ENCODE measurements around the gene MAP3K14. TPM values are rescaled to one million over a fixed set of nuclear protein-coding genes. Genes with fewer than 3 reads are reported as not detected.
"Not testable (repeated sequence)": the region's sequence is repeated elsewhere in the genome, so short reads cannot be mapped to it uniquely, and the experiment has no call there.

The MAP3K14 gene
- total RNA-seq, 1 donor from 2014 or later = 9.2 TPM

- DNase-seq (ENCODE audit: low read depth) = not testable (repeated sequence)
These were observed 14.6 kb downstream of the MAP3K14 start for GRCh38 chr17:45302220-45302619.

DNA sequence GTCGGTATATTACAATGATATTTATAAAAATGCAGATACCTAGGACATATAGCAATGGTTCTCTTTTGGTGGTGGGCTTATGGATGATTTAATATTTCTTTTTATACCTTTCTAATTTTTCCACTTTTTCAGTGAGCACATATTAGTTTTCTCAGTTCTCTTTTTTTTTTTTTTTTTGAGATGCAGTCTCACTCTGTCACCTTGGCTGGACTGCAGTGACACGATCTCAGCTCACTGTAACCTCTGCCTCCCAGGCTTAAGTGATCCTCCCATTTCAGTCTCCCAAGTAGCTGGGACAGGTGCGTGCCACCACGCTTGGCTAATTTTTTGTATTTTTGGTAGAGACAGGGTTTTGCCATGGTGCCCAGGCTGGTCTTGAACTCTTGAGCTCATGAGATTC, 15.1 kb downstream of the MAP3K14 start:
- DNase-seq (ENCODE audit: low read depth) = no peak

DNA sequence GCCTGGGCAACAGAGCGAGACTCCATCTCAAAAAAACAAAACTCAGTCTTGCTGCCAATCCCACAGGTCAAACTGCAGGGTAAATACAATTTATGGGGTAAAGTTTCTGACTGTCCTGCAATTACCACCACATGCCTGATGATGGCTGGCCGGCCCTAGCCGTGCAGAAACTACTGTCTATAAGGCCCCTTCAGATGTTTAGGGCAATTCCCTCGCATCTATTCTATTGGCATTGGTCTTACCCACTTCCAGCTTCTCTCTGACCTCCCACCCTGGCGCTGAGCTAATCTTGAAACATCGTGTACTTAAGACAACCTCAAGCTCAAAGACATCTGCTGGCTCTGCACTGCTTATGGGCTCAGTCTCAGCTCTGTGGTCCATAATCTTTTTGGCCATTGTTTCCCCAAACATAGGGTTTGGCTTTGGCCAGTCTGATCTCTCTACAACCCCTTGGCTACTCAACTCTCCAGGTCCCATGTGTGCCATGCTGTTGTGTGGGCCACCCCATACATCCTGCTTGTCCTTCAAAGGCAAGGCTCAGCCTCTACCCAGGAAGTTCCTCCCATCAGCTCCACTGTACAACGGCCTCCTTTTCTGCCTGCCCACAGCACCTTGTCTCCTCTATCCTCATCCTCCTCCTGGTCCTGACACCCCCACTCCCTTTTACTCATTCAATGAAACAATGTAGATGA, 16.6 kb downstream of the MAP3K14 start:
- no peak for DNase-seq (ENCODE audit: low read depth)

DNA sequence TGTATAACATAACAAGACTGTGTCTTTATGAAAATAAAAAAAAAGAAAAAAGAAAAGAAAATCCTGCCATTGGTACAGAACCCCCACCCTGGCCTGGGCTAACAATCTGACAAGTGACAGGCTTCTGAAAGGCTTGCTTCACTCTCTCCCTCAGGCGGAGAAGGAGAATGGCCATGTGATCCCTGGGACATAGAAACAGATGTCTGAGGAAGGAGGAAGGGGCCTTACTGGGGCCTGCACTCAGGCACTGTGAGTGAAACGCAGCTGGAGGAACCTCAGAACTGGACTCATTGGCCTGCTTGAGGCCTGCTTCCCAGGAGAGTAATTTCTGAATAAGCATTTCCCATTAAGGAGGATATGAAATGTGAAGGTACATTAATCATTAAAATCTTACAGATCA, 17.5 kb downstream of the MAP3K14 start:
- peak; percentile 34 for DNase-seq (ENCODE audit: low read depth)

DNA sequence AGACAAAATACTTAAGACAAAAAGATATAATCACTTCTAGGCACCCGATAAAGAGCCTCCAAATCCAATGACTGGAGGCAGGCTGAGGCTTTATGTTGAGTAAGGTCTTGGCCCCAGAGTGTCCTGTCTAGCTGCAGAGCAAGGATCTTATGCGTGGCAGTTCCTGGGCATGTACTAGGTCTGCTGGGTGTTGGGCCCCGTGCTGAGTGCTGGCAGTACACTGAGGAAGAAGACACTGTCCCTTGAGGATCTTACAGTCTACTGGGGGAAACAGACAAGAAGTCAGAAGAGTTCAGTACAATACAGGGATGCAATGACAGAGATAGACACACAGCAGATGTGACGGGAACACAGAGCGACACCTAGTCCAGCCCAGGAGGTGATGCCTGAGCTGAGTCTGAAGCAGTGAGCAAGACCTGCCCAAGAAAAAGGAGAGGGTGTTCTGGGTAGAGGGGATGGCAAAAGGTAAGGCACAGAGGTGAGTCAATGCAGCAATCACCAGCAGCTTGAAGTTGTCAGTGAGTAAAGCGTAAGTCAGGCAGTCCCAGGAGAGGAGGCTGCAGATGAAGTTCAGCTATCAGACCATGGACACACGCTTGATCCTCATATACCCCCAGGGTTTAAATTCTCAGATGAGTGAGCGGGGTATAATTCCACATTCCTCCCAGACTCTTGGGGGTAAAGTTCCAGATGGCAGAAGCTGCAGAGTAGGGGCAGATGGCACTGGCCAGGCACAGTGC, 18.1 kb downstream of the MAP3K14 start:
- DNase-seq (ENCODE audit: low read depth) = no peak

- peak; percentile 17 for DNase-seq (ENCODE audit: low read depth)
These were observed 20.0 kb downstream of the MAP3K14 start for GRCh38 chr17:45296833-45297124.

DNA sequence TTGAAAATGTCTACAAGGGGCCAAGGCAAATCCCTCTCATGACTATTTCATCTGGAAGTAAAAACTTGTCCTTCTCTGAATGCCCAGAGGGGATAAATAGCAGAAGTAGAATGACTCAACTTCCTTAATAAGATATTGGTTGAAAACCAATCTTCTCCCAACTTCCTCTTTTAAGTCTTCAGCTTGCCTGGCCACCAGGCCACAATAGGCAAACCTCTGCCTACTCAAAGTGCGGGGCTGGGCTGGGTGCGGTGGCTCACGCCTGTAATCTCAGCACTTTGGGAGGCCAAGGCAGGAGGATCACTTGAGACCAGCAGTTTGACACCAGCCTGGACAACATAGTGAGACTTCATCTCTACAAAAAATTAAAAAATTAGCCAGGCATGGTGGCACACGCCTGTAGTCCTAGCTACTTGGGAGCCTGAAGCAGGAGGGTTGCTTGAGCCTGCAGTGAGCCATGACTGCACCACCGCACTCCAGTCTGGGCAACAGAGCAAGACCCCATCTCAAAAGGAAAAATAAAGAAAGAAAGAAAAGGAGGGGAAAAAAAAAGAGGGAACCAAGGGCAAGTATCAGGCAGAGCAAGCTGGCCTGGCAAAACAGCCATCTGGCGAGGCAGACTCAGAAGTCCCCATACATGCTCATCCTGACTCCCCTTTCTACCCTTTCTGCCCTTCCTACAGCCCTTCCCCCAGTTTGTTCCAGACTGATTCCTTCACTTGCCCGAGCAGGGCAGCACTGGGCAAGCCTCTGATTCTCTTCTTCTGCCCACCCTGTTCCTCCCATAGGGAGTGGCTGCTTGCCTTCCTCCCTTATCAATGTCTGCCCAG, 20.6 kb downstream of the MAP3K14 start:
- DNase-seq (ENCODE audit: low read depth) = no peak

DNA sequence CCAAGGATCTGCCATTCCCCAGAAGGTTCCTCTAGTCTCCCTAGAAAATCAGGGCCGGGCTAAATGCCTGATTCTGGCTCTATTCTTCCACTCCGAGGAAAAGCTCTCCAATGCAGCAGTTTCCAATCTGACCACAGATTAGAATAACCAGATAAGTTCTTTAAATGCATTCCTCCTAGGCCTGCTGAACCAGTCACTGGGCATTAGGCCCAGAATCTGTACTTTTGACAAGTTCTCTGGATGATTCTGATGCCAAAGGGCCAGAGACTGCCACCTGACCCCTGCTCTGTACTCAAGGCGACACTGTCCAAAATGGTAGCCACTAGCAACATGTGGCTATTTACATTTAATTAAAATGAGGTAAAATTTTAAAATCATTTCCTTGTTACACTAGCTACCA, 22.3 kb downstream of the MAP3K14 start:
- DNase-seq (ENCODE audit: low read depth) = peak; percentile 75

- DNase-seq (ENCODE audit: low read depth) = peak; percentile 99
These were observed 23.2 kb downstream of the MAP3K14 start for GRCh38 chr17:45293413-45294211.

DNA sequence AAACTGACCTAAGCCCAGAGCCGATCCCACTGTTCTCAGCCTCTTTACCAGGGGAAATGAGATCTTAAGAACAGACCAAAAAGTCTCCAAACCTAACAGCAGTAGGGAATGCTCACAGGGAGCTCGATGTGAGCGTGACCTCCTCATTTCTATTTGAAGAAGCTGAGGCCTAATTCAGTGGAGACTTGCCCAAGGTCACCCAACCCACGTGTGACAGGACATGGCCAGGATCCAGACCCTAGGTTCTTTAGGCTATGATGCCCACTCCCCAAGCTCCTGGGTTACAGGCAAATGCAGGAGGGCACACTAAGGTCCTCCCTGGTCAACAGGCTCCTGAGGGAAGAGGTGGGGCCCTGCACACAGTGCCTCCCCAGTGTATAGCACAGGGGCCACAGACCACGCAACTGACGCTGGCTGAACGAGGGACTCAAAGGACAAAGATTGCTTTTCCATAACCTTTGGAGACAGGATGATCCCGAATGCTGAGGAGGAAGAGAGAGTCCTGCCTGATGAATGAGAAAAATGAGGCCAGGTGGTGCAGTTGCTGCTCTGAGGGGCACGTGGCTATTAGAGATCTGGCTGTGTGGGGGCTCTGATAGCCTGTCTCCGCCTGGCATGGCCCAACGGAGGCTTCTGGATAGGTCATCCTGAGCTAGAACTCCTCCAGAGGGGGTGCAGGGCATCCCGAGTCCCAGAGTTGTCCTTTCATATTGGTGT, 24.0 kb downstream of the MAP3K14 start:
- no peak for DNase-seq (ENCODE audit: low read depth)

DNA sequence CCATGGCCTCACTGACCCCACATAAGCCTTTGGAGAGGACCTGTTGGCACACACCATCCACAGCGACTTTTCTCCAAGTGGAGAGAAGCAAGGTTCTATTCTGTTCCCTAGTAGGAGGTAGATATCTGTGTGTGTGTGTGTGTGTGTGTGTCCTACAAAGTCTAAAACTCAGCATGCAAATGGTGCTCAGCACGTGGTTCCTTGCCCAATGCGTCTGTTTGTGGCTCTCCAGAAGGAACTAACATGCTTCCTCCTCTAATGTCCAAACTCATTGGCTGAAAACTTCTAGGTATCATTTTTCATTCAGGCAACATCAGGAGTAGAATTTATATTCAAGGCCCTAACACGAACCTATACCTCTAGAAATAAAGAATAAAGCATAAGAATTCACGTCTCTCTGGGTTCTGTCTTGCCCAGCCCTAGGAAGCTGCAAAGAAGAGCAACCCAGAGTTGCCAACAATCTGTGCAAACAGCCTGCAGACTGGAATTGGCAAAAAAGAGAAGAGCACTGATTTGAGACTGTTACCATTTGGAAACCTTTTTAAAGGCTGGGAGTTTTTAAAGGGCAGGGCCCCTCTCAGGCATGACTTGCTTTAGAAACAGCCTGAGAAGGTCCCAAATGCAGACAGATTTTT, 25.5 kb downstream of the MAP3K14 start:
- peak; percentile 52 for DNase-seq (ENCODE audit: low read depth)

DNA sequence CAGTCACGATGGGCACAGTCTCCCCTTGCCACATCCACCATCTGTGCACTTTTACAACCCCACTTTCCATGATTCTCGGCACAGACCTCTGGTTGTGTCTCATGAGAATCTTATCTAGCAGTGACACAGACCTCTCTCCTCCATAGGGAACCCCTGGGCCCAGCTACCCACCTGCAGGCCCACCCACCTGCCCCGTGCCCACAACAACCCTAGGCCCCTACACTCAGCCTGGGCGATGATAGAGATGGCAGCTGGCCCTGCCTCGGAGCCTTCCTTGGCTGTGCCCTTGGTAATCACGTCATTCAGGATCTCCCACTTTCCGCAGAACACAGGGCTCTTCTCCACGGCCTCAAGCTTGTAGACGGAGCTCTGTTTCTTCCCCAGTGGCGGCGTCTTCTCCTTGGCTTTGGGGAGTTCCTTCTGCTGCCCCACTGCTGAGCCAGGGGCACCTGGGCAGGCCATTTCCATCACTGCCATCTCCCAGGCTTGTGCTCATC, 26.5 kb downstream of the MAP3K14 start:
- DNase-seq (ENCODE audit: low read depth) = no peak

DNA sequence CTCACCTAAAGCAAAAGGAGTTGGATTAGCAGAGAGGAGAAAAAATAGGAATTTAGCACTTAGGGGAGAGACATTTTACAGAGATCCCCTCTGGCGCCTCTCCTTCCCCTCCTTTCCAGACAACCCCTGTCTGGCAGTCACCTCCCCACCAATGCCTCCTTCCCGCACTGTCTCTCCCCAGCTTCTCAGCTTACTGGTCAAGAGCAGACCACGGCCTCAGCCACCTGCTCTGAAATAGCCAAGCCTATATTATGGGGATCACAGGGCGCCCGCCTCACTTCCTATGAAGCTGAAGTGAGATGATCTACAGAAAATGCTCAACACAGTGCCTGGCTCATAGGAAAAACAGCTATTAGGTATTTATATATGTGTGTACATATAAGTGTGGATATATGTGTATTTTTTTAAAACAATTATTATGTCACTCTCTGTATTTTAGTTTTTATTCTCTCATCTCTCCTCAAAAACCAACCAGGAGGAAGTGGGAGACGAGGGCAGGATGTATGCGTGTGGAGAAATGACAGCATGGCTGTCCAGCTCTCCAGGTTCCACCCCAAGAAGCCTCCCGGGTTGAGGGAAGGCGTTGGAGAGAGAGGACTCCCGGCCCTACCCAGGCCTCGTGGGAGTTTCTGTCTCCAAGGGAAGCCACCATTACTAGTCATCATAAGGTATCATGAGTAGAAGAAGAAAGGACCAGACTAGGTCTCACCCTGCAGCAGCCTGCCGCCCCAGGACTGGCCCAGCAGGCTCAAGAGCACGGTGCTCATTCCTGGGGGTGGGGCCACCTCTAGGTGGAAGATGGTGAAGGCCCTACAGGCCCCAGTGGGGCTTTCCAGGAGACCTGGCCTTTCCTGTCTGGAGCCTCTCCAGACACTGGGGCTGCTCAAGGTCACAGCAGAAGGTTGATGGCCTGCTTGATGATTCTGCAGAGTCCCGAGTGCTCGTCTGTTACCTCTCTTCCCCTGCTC, 27.2 kb downstream of the MAP3K14 start:
- peak; percentile 82 for DNase-seq (ENCODE audit: low read depth)

GRCh38 chr17:45288825-45289224, 28.0 kb downstream of the MAP3K14 start:
- DNase-seq (ENCODE audit: low read depth) = peak; percentile 71

DNA sequence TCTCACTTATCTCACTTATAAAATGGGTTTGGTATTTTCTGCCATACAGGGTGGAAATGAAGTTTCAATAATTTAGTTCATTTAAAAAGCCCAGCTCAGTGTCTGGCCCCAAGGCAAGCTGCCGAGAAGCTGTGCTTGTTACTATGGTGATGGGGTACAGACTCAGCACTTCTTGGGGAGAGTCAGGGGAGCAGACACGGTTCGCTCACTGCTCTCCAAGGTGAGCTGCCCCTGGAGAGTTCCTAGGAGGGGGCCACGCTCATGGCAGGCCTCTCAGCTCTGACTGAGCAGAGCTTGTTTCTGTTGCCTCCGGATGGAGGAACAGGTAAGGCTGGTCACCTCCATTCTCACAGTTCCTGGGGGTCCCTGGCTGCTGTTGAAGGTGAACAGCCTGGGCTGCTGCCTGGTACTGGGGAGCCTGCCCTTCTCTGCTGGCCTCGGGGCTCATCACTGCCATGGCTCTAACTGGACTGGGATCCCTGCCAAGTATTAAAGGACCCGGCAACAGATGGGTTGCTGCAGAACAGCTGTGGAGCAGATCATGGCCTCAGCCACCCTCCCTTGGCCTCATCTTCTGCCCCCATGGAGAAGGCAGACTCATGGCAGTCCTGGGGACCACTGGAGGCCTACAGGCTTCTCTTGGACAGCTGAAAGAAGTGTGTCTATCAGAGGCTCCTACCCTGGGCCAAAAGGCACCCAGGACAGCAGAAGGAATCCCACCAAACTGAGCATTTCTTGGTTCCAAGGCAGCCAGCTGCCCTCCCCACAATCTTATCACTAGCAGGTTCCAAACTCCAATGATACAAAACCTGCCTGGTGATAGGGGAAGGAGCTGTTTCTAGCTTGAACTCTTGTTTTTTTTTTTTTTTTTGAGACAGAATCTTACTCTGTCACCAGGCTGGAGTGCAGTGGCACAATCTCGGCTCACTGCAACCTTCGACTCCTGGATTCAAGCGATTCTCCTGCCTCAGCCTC, 29.0 kb downstream of the MAP3K14 start:
- DNase-seq (ENCODE audit: low read depth) = peak; percentile 97

- no peak for DNase-seq (ENCODE audit: low read depth)
These were observed 30.5 kb downstream of the MAP3K14 start for GRCh38 chr17:45286286-45286685.
